WTC11 (cell line): Measurements from ENCODE around the gene COPS4. TPM values are rescaled to one million over a fixed set of nuclear protein-coding genes. Genes with fewer than 3 reads are reported as not detected.

ENCODE experiments used
- ATAC-seq: fragments of 200-7000 bp; cut with Tn5 transposase; 2 replicates; pipeline ENCODE4 v1.10.0; 2021; ENCODE audit warnings: mild to moderate bottlenecking, moderate library complexity
- CTCF ChIA-PET: fragments of 300-600 bp; sonication (Branson Sonifier 250); formaldehyde crosslinking; loops from one replicate; lab custom pipeline; 2021; ENCODE audit warnings: antibody characterized with exemption; lab: Charles Lee
- POLR2A ChIA-PET: fragments of 350-600 bp; sonication (Branson Sonifier 250); formaldehyde crosslinking; loops from one replicate; lab custom pipeline; 2021; ENCODE audit warnings: antibody characterized with exemption; lab: Charles Lee
- DNase-seq: peaks from one replicate; pipeline ENCODE4 v3.0.0; 2021; ENCODE audit warnings: low spot score
- H3K27ac Mint-ChIP-seq: 2 replicates; pipeline ENCODE4 v1.8.0; 2021; ENCODE audit warnings: mixed read lengths
- H3K27me3 Mint-ChIP-seq: 2 replicates; pipeline ENCODE4 v1.8.0; 2021; ENCODE audit warnings: low read depth, mild to moderate bottlenecking, moderate library complexity, mixed read lengths
- H3K36me3 Mint-ChIP-seq: 2 replicates; pipeline ENCODE4 v1.8.0; 2021; ENCODE audit warnings: mixed read lengths
- H3K4me1 Mint-ChIP-seq: 2 replicates; pipeline ENCODE4 v1.8.0; 2022; ENCODE audit warnings: mixed read lengths
- H3K4me3 Mint-ChIP-seq: 2 replicates; pipeline ENCODE4 v1.8.0; 2021; ENCODE audit warnings: mild to moderate bottlenecking, moderate library complexity, mixed read lengths
- H3K9me3 Mint-ChIP-seq: 2 replicates; pipeline ENCODE4 v1.8.0; 2021; ENCODE audit warnings: mixed read lengths
- FOXP1 ChIP-seq: sonication (generic); formaldehyde crosslinking; IDR thresholded peaks from 2 replicates; pipeline ENCODE4 v1.8.0; 2022; ENCODE audit warnings: missing genetic modification reagents, mild to moderate bottlenecking, moderate library complexity, borderline replicate concordance
- MXD4 ChIP-seq: fragments of 250-450 bp; sonication (Bioruptor Pico); IDR thresholded peaks from 2 replicates; pipeline ENCODE4 v1.8.0; 2021; ENCODE audit warnings: mild to moderate bottlenecking, moderate library complexity, borderline replicate concordance
- RELA ChIP-seq: sonication (generic); formaldehyde crosslinking; IDR thresholded peaks from 2 replicates; pipeline ENCODE4 v1.8.1; 2022; ENCODE audit warnings: missing genetic modification reagents, mild to moderate bottlenecking, borderline replicate concordance
- ZNF219 ChIP-seq: sonication (generic); formaldehyde crosslinking; IDR thresholded peaks from 2 replicates; pipeline ENCODE4 v1.8.0; 2023; ENCODE audit warnings: missing genetic modification reagents, mild to moderate bottlenecking, borderline replicate concordance
- ZNF232 ChIP-seq: sonication (generic); formaldehyde crosslinking; IDR thresholded peaks from 2 replicates; pipeline ENCODE4 v1.8.0; 2022; ENCODE audit warnings: mild to moderate bottlenecking, missing genetic modification reagents
- ZNF416 ChIP-seq: fragments of 250-450 bp; sonication (Bioruptor Pico); IDR thresholded peaks from 2 replicates; pipeline ENCODE4 v1.9.0; 2021; ENCODE audit warnings: mild to moderate bottlenecking, inconsistent platforms
- total RNA-seq: library from RNA; stranded (reverse); gene quantifications from 3 replicates; pipeline ENCODE4 v1.2.3, GENCODE V29; 2021
- TF ChIP-seq, protein P1 (sequence below): sonication (generic); formaldehyde crosslinking; IDR thresholded peaks from 2 replicates; pipeline ENCODE4 v1.8.0; 2022; ENCODE audit warnings: mild to moderate bottlenecking, missing genetic modification reagents
- TF ChIP-seq, protein P2 (sequence below): sonication (generic); formaldehyde crosslinking; IDR thresholded peaks from 2 replicates; pipeline ENCODE4 v1.8.0; 2023; ENCODE audit warnings: missing genetic modification reagents, mild to moderate bottlenecking, borderline replicate concordance
- TF ChIP-seq, protein P3 (sequence below): sonication (generic); formaldehyde crosslinking; IDR thresholded peaks from 2 replicates; pipeline ENCODE4 v1.8.0; 2022; ENCODE audit warnings: missing genetic modification reagents
- TF ChIP-seq, protein P4 (sequence below): sonication (generic); formaldehyde crosslinking; IDR thresholded peaks from 2 replicates; pipeline ENCODE4 v1.8.1; 2022; ENCODE audit warnings: mild to moderate bottlenecking, moderate library complexity, missing genetic modification reagents
- TF ChIP-seq, protein P5 (sequence below): sonication (generic); formaldehyde crosslinking; IDR thresholded peaks from 2 replicates; pipeline ENCODE4 v1.8.1; 2023; ENCODE audit warnings: mild to moderate bottlenecking, missing genetic modification reagents, borderline replicate concordance
- TF ChIP-seq, protein P6 (sequence below): sonication (generic); formaldehyde crosslinking; IDR thresholded peaks from 2 replicates; pipeline ENCODE4 v1.8.1; 2022; ENCODE audit warnings: low read depth, missing genetic modification reagents, borderline replicate concordance

Gene COPS4
- total RNA-seq, 1 experiment from 2014 or later: 30.9 TPM

DNA sequence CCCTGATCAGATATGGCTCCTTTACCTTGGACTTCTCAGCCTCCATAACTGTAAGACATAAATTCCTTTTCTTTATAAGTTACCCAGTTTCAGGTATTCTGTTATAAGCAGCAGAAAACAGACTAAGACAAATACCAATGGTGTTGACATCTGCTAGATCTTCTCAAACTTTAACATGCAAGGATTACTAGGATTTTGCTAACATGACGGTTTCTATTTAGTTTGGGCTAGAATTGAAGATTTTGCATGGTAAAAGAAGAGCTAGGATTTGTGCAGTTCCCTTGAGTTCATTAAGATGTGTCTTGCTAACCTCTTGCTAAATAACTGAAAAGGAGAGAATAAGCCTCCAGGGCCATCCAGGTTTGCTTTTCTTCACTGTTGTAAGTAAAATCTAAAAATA, 5.3 kb upstream of the COPS4 start (continued):
- TF ChIP-seq, protein P1, sequence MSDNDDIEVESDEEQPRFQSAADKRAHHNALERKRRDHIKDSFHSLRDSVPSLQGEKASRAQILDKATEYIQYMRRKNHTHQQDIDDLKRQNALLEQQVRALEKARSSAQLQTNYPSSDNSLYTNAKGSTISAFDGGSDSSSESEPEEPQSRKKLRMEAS (CRISPR knock-in tag): no peak

DNA sequence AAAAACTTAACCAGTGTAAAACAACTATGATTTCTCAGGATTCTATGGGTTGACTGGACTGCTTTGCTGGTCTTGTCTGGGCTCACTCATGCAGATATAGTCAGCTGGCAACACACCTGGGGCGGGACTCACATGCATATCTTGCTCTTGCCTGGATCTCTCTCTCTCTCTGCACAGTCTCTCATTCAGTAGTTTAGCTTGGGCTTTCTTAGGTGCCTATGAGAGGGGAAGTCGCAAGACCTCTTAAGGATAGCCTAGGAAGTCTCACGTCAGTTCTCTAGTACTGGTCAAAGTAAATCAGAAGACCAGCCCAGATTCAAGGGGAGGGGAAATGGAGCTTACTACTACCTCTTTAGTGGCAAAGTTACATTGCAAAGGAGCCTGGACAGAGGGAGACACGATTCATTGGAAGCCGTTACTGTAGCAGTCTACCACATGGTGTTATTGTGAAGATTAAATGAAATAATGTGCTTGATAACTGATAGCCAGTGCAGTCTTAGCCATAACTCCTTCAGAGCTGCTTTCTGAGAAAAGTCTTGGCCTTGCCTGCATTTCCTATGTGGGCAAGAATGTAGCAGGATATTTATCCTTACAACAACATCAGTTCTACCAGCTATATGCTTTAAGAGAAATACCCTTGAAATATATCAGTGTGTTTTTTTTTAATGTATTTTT, 2.1 kb downstream of the COPS4 start:
- ChIA-PET POLR2A (interaction anchor here (1.0 kb wide), 1 partner anchor 247 kb away, joined by 4 read pairs; no protein-coding TSS in a partner anchor), CTCF (interaction anchor here (1.5 to 1.7 kb wide), 2 partner anchors 24 to 37 kb away, joined by 3 to 4 read pairs; no protein-coding TSS in a partner anchor)
- H3K4me1 Mint-ChIP-seq: peaks cover 14% of the 10 kb centered on the region
- ATAC-seq (no peak), DNase-seq (no peak)
- H3K27ac Mint-ChIP-seq: no peak overlapping the region
- TF ChIP-seq, protein P2, sequence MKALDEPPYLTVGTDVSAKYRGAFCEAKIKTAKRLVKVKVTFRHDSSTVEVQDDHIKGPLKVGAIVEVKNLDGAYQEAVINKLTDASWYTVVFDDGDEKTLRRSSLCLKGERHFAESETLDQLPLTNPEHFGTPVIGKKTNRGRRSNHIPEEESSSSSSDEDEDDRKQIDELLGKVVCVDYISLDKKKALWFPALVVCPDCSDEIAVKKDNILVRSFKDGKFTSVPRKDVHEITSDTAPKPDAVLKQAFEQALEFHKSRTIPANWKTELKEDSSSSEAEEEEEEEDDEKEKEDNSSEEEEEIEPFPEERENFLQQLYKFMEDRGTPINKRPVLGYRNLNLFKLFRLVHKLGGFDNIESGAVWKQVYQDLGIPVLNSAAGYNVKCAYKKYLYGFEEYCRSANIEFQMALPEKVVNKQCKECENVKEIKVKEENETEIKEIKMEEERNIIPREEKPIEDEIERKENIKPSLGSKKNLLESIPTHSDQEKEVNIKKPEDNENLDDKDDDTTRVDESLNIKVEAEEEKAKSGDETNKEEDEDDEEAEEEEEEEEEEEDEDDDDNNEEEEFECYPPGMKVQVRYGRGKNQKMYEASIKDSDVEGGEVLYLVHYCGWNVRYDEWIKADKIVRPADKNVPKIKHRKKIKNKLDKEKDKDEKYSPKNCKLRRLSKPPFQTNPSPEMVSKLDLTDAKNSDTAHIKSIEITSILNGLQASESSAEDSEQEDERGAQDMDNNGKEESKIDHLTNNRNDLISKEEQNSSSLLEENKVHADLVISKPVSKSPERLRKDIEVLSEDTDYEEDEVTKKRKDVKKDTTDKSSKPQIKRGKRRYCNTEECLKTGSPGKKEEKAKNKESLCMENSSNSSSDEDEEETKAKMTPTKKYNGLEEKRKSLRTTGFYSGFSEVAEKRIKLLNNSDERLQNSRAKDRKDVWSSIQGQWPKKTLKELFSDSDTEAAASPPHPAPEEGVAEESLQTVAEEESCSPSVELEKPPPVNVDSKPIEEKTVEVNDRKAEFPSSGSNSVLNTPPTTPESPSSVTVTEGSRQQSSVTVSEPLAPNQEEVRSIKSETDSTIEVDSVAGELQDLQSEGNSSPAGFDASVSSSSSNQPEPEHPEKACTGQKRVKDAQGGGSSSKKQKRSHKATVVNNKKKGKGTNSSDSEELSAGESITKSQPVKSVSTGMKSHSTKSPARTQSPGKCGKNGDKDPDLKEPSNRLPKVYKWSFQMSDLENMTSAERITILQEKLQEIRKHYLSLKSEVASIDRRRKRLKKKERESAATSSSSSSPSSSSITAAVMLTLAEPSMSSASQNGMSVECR (CRISPR knock-in tag): no peak
- TF ChIP-seq, protein P3, sequence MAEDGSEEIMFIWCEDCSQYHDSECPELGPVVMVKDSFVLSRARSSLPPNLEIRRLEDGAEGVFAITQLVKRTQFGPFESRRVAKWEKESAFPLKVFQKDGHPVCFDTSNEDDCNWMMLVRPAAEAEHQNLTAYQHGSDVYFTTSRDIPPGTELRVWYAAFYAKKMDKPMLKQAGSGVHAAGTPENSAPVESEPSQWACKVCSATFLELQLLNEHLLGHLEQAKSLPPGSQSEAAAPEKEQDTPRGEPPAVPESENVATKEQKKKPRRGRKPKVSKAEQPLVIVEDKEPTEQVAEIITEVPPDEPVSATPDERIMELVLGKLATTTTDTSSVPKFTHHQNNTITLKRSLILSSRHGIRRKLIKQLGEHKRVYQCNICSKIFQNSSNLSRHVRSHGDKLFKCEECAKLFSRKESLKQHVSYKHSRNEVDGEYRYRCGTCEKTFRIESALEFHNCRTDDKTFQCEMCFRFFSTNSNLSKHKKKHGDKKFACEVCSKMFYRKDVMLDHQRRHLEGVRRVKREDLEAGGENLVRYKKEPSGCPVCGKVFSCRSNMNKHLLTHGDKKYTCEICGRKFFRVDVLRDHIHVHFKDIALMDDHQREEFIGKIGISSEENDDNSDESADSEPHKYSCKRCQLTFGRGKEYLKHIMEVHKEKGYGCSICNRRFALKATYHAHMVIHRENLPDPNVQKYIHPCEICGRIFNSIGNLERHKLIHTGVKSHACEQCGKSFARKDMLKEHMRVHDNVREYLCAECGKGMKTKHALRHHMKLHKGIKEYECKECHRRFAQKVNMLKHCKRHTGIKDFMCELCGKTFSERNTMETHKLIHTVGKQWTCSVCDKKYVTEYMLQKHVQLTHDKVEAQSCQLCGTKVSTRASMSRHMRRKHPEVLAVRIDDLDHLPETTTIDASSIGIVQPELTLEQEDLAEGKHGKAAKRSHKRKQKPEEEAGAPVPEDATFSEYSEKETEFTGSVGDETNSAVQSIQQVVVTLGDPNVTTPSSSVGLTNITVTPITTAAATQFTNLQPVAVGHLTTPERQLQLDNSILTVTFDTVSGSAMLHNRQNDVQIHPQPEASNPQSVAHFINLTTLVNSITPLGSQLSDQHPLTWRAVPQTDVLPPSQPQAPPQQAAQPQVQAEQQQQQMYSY: no peak
- TF ChIP-seq, protein P4, sequence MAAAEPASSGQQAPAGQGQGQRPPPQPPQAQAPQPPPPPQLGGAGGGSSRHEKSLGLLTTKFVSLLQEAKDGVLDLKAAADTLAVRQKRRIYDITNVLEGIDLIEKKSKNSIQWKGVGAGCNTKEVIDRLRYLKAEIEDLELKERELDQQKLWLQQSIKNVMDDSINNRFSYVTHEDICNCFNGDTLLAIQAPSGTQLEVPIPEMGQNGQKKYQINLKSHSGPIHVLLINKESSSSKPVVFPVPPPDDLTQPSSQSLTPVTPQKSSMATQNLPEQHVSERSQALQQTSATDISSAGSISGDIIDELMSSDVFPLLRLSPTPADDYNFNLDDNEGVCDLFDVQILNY (CRISPR knock-in tag): no peak
- H3K36me3 Mint-ChIP-seq: no peaks in the 10 kb centered on the region
- H3K4me3 Mint-ChIP-seq: peak overlapping the region; percentile 12
- no peaks in the 10 kb centered on the region for H3K9me3 Mint-ChIP-seq
- peaks cover 3% of the 10 kb centered on the region for H3K27me3 Mint-ChIP-seq

DNA sequence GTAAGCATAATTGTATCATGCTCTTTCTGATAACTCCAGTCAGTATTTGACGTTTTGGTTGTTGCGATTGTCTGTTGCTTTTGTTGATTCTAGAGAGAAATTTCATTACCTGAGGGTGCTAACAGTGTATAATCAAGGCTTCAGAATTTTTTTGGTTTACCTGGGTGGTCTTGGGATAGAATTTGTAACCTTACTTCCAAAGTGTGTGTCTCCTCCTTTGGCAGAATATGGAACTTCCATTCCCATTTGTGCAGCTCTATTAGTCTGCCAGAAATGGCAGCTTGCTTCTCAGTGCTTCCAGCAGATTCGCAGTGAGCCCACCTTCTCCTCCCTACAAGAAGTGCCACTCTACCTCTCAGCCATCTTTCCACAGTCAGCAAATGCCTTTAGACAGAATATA, 5.3 kb downstream of the COPS4 start:
- no peak for ATAC-seq
- CTCF ChIA-PET: interaction anchor here (0.9 to 1.4 kb wide), 5 partner anchors 14 to 243 kb away, joined by 3 to 6 read pairs (median 3); no protein-coding TSS in a partner anchor

More for the DNA sequence above, 5.3 kb downstream of the COPS4 start:
- no peak for DNase-seq
- no peak overlapping the region for H3K4me3 Mint-ChIP-seq
- TF ChIP-seq MXD4 (CRISPR knock-in tag) (no peak), RELA (CRISPR knock-in tag) (no peak), ZNF416 (CRISPR knock-in tag) (no peak), FOXP1 (CRISPR knock-in tag) (no peak), ZNF232 (CRISPR knock-in tag) (no peak), ZNF219 (CRISPR knock-in tag) (no peak)
- TF ChIP-seq, protein P5, sequence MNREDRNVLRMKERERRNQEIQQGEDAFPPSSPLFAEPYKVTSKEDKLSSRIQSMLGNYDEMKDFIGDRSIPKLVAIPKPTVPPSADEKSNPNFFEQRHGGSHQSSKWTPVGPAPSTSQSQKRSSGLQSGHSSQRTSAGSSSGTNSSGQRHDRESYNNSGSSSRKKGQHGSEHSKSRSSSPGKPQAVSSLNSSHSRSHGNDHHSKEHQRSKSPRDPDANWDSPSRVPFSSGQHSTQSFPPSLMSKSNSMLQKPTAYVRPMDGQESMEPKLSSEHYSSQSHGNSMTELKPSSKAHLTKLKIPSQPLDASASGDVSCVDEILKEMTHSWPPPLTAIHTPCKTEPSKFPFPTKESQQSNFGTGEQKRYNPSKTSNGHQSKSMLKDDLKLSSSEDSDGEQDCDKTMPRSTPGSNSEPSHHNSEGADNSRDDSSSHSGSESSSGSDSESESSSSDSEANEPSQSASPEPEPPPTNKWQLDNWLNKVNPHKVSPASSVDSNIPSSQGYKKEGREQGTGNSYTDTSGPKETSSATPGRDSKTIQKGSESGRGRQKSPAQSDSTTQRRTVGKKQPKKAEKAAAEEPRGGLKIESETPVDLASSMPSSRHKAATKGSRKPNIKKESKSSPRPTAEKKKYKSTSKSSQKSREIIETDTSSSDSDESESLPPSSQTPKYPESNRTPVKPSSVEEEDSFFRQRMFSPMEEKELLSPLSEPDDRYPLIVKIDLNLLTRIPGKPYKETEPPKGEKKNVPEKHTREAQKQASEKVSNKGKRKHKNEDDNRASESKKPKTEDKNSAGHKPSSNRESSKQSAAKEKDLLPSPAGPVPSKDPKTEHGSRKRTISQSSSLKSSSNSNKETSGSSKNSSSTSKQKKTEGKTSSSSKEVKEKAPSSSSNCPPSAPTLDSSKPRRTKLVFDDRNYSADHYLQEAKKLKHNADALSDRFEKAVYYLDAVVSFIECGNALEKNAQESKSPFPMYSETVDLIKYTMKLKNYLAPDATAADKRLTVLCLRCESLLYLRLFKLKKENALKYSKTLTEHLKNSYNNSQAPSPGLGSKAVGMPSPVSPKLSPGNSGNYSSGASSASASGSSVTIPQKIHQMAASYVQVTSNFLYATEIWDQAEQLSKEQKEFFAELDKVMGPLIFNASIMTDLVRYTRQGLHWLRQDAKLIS: no peak
- TF ChIP-seq, protein P6, sequence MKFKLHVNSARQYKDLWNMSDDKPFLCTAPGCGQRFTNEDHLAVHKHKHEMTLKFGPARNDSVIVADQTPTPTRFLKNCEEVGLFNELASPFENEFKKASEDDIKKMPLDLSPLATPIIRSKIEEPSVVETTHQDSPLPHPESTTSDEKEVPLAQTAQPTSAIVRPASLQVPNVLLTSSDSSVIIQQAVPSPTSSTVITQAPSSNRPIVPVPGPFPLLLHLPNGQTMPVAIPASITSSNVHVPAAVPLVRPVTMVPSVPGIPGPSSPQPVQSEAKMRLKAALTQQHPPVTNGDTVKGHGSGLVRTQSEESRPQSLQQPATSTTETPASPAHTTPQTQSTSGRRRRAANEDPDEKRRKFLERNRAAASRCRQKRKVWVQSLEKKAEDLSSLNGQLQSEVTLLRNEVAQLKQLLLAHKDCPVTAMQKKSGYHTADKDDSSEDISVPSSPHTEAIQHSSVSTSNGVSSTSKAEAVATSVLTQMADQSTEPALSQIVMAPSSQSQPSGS: no peak
- TF ChIP-seq, protein P4 (CRISPR knock-in tag): no peak
- no peaks in the 10 kb centered on the region for H3K36me3 Mint-ChIP-seq
- no peaks in the 10 kb centered on the region for H3K9me3 Mint-ChIP-seq
- peaks cover 14% of the 10 kb centered on the region for H3K4me1 Mint-ChIP-seq
- POLR2A ChIA-PET: no interaction called here
- peak overlapping the region; percentile 48; the same call in 1 of the 2 replicates for H3K27ac Mint-ChIP-seq
- H3K27me3 Mint-ChIP-seq: no peaks in the 10 kb centered on the region
